Mesenchymal stem cell (in vitro differentiated cells and primary cell): Measurements from ENCODE around the gene RRM2.
A peak's percentile ranks its signal among the peaks of the same experiment; 100 is the strongest.

ENCODE experiments used
- DNase-seq: peaks from one replicate; pipeline ENCODE4 v3.0.0-alpha.2; 2013
- H2AFZ ChIP-seq: one replicate; pipeline ENCODE4 v1.6.1; 2013; ENCODE audit warnings: low read depth, mild to moderate bottlenecking, control low read depth, inconsistent platforms, low read length, moderate library complexity
- H2AK5ac ChIP-seq: 2 replicates; pipeline ENCODE4 v1.6.1; 2013; ENCODE audit warnings: low read length, moderate library complexity, mild to moderate bottlenecking, inconsistent platforms; ENCODE audit not compliant: severe bottlenecking
- H2BK120ac ChIP-seq: one replicate; pipeline ENCODE4 v1.6.1; 2013; ENCODE audit warnings: low read depth, mild to moderate bottlenecking, inconsistent platforms, low read length, moderate library complexity
- H2BK12ac ChIP-seq, 2 experiments: one replicate each; pipeline ENCODE4 v1.6.1; 2013; ENCODE audit warnings: inconsistent platforms in 2 of 2, low read length in 2 of 2, mild to moderate bottlenecking in 2 of 2, moderate library complexity in 2 of 2, control low read depth in 1 of 2
- H2BK15ac ChIP-seq: one replicate; pipeline ENCODE4 v1.6.1; 2013; ENCODE audit warnings: mild to moderate bottlenecking, low read depth, inconsistent platforms; ENCODE audit not compliant: poor library complexity, severe bottlenecking
- H2BK5ac ChIP-seq: 2 replicates; pipeline ENCODE4 v1.6.1; 2013; ENCODE audit warnings: low read depth, mild to moderate bottlenecking, low read length, control low read depth, inconsistent platforms; ENCODE audit not compliant: poor library complexity, severe bottlenecking
- H3K14ac ChIP-seq, 2 experiments: one replicate each; pipeline ENCODE4 v1.6.1; 2013; ENCODE audit warnings: inconsistent platforms in 2 of 2, low read length in 2 of 2, control low read depth in 1 of 2, mild to moderate bottlenecking in 1 of 2, moderate library complexity in 1 of 2
- H3K18ac ChIP-seq, 2 experiments: one replicate each; pipeline ENCODE4 v1.6.1; 2013; ENCODE audit warnings: inconsistent platforms in 2 of 2, low read length in 2 of 2, control low read depth in 1 of 2, low read depth in 1 of 2, mild to moderate bottlenecking in 1 of 2
- H3K23ac ChIP-seq, 2 experiments: one replicate each; pipeline ENCODE4 v1.6.1; 2013; ENCODE audit warnings: inconsistent platforms in 2 of 2, low read length in 2 of 2, mild to moderate bottlenecking in 2 of 2, moderate library complexity in 2 of 2, control low read depth in 1 of 2
- H3K27ac ChIP-seq: 2 replicates; pipeline ENCODE4 v1.5.1; 2013; ENCODE audit warnings: mild to moderate bottlenecking, moderate library complexity, low read length, control low read depth, inconsistent platforms; ENCODE audit not compliant: poor library complexity, severe bottlenecking
- H3K27me3 ChIP-seq, 2 experiments: 2 replicates each; pipeline versions ENCODE4 v1.6.1 to v1.7.0; 2013; ENCODE audit warnings: low read length in 2 of 2, mild to moderate bottlenecking in 2 of 2, moderate library complexity in 2 of 2, control low read depth in 1 of 2, inconsistent platforms in 1 of 2; ENCODE audit not compliant: control insufficient read depth in 1 of 2, insufficient read depth in 1 of 2
- H3K36me3 ChIP-seq, 2 experiments: 2 replicates each; pipeline versions ENCODE4 v1.6.1 to v1.7.0; 2013; ENCODE audit warnings: low read length in 2 of 2, control low read depth in 1 of 2, inconsistent platforms in 1 of 2, low read depth in 1 of 2, mild to moderate bottlenecking in 1 of 2; ENCODE audit not compliant: insufficient read depth in 2 of 2, control insufficient read depth in 1 of 2
- H3K4ac ChIP-seq, 2 experiments: one replicate each; pipeline ENCODE4 v1.6.1; 2013; ENCODE audit warnings: inconsistent platforms in 2 of 2, low read length in 2 of 2, mild to moderate bottlenecking in 2 of 2, moderate library complexity in 2 of 2, control low read depth in 1 of 2, low read depth in 1 of 2
- H3K4me1 ChIP-seq: 2 replicates; pipeline ENCODE4 v1.6.1; 2013; ENCODE audit warnings: low read depth, low read length, control low read depth; ENCODE audit not compliant: control insufficient read depth, insufficient read depth
- H3K4me2 ChIP-seq: 2 replicates; pipeline ENCODE4 v1.6.1; 2013; ENCODE audit warnings: low read length, mild to moderate bottlenecking, inconsistent platforms; ENCODE audit not compliant: poor library complexity, severe bottlenecking
- H3K4me3 ChIP-seq, 2 experiments: 2 replicates each; pipeline versions ENCODE4 v1.5.1 to v1.7.0; 2013; ENCODE audit warnings: low read length in 2 of 2, mild to moderate bottlenecking in 2 of 2, control low read depth in 1 of 2, low read depth in 1 of 2; ENCODE audit not compliant: insufficient read depth in 1 of 2
- H3K79me1 ChIP-seq: replicated peaks from 2 replicates; pipeline ENCODE4 v1.6.1; 2013; ENCODE audit warnings: mild to moderate bottlenecking, control low read depth, low read length, inconsistent platforms; ENCODE audit not compliant: poor library complexity, severe bottlenecking
- H3K9ac ChIP-seq: 2 replicates; pipeline ENCODE4 v1.7.0; 2013; ENCODE audit warnings: mild to moderate bottlenecking, low read length, moderate library complexity
- H3K9me3 ChIP-seq: 2 replicates; pipeline ENCODE4 v1.7.0; 2013; ENCODE audit warnings: mild to moderate bottlenecking, low read length; ENCODE audit not compliant: control insufficient read depth
- H4K8ac ChIP-seq: one replicate; pipeline ENCODE4 v1.6.1; 2013; ENCODE audit warnings: inconsistent platforms, mild to moderate bottlenecking, low read length, moderate library complexity
- H4K91ac ChIP-seq: one replicate; pipeline ENCODE4 v1.6.1; 2013; ENCODE audit warnings: mild to moderate bottlenecking, low read length, inconsistent platforms
- WGBS: methylation state at CpG from one replicate; pipeline ENCODE4 v1.1.7; 2013; ENCODE audit warnings: mixed read lengths; 5-methylcytosine and 5-hydroxymethylcytosine counted together

The RRM2 gene

GRCh38 chr2:10132043-10132575 lies 9.6 kb downstream of the RRM2 start:
- 94% methylated on average over 7 of the region's 7 CpGs for WGBS
- no peak overlapping the region for H2AK5ac ChIP-seq

GRCh38 chr2:10132596-10132995 lies 10.1 kb downstream of the RRM2 start:
- WGBS: 96% methylated on average over 5 of the region's 6 CpGs
- H3K27me3 ChIP-seq: no peaks in the 10 kb centered on the region
- no peak overlapping the region for H4K8ac ChIP-seq
- no peak overlapping the region for H3K14ac ChIP-seq
- H3K4me3 ChIP-seq: no peak overlapping the region
- H3K27ac ChIP-seq: no peak overlapping the region
- H3K9ac ChIP-seq: no peak overlapping the region
- H3K18ac ChIP-seq: no peak overlapping the region
- H2BK120ac ChIP-seq: no peak overlapping the region
- DNase-seq: no peak
- no peak overlapping the region for H4K91ac ChIP-seq
- no peak overlapping the region for H2AK5ac ChIP-seq
- peaks cover 2% of the 10 kb centered on the region for H3K79me1 ChIP-seq
- H2BK5ac ChIP-seq: no peak overlapping the region
- H2AFZ ChIP-seq: no peak overlapping the region
- H3K9me3 ChIP-seq: no peaks in the 10 kb centered on the region
- H3K4ac ChIP-seq: no peak overlapping the region
- H3K4me2 ChIP-seq: no peak overlapping the region
- H3K4me1 ChIP-seq: peaks cover 11% of the 10 kb centered on the region
- no peak overlapping the region for H3K23ac ChIP-seq
- H3K36me3 ChIP-seq: peaks cover 0 to 14% of the 10 kb centered on the region in 2 experiments
- no peak overlapping the region for H2BK15ac ChIP-seq
- no peak overlapping the region for H2BK12ac ChIP-seq

More at GRCh38 chr2:10132043-10132575, 9.6 kb downstream of the RRM2 start:
- no peak overlapping the region for H2BK12ac ChIP-seq
- H3K4me3 ChIP-seq: no peak overlapping the region
- no peak overlapping the region for H3K27ac ChIP-seq
- no peak overlapping the region for H3K4me2 ChIP-seq
- no peak overlapping the region for H4K8ac ChIP-seq
- H2AFZ ChIP-seq: no peak overlapping the region
- H4K91ac ChIP-seq: no peak overlapping the region
- no peak overlapping the region for H3K18ac ChIP-seq
- H3K14ac ChIP-seq: no peak overlapping the region
- H3K9ac ChIP-seq: no peak overlapping the region
- peaks cover 0 to 16% of the 10 kb centered on the region in 2 experiments for H3K36me3 ChIP-seq
- peaks cover 4% of the 10 kb centered on the region for H3K79me1 ChIP-seq
- no peaks in the 10 kb centered on the region for H3K27me3 ChIP-seq
- no peak overlapping the region for H2BK15ac ChIP-seq
- no peaks in the 10 kb centered on the region for H3K9me3 ChIP-seq
- H3K4me1 ChIP-seq: peaks cover 8% of the 10 kb centered on the region
- DNase-seq: no peak
- H3K4ac ChIP-seq: no peak overlapping the region
- no peak overlapping the region for H3K23ac ChIP-seq
- H2BK120ac ChIP-seq: no peak overlapping the region
- no peak overlapping the region for H2BK5ac ChIP-seq

GRCh38 chr2:10132996-10133647 lies 10.6 kb downstream of the RRM2 start:
- no peak overlapping the region for H2AK5ac ChIP-seq
- H3K9me3 ChIP-seq: no peaks in the 10 kb centered on the region
- no peak overlapping the region for H3K14ac ChIP-seq
- no peak overlapping the region for H3K18ac ChIP-seq
- H2BK5ac ChIP-seq: no peak overlapping the region
- peaks cover 11% of the 10 kb centered on the region for H3K4me1 ChIP-seq
- H4K91ac ChIP-seq: no peak overlapping the region
- peaks cover 0 to 14% of the 10 kb centered on the region in 2 experiments for H3K36me3 ChIP-seq
- H4K8ac ChIP-seq: no peak overlapping the region
- H3K4ac ChIP-seq: no peak overlapping the region
- DNase-seq: no peak
- no peak overlapping the region for H3K4me2 ChIP-seq
- H3K27ac ChIP-seq: no peak overlapping the region
- 85% methylated on average over 6 of the region's 6 CpGs for WGBS
- no peak overlapping the region for H3K4me3 ChIP-seq
- H2BK12ac ChIP-seq: no peak overlapping the region
- H3K79me1 ChIP-seq: peaks cover 2% of the 10 kb centered on the region
- H2AFZ ChIP-seq: no peak overlapping the region
- H2BK120ac ChIP-seq: no peak overlapping the region
- no peak overlapping the region for H2BK15ac ChIP-seq
- no peak overlapping the region for H3K9ac ChIP-seq
- H3K27me3 ChIP-seq: no peaks in the 10 kb centered on the region
- H3K23ac ChIP-seq: no peak overlapping the region

- H2BK15ac ChIP-seq: no peak overlapping the region
- H3K23ac ChIP-seq: no peak overlapping the region
- H3K14ac ChIP-seq: no peak overlapping the region
- H2AK5ac ChIP-seq: no peak overlapping the region
- no peaks in the 10 kb centered on the region for H3K36me3 ChIP-seq
- no peak overlapping the region for H3K27ac ChIP-seq
- no peaks in the 10 kb centered on the region for H3K27me3 ChIP-seq
- H2BK12ac ChIP-seq: no peak overlapping the region
- H4K91ac ChIP-seq: no peak overlapping the region
- no peak overlapping the region for H4K8ac ChIP-seq
- peaks cover 11% of the 10 kb centered on the region for H3K4me1 ChIP-seq
- H2BK120ac ChIP-seq: no peak overlapping the region
- no peak overlapping the region for H3K9ac ChIP-seq
- H2BK5ac ChIP-seq: no peak overlapping the region
- 62% methylated on average over 7 of the region's 9 CpGs for WGBS
- no peak overlapping the region for H3K4me2 ChIP-seq
- H3K9me3 ChIP-seq: no peaks in the 10 kb centered on the region
- no peak overlapping the region for H3K18ac ChIP-seq
- peak; percentile 76 for DNase-seq
- no peak overlapping the region for H2AFZ ChIP-seq
- peaks cover 2% of the 10 kb centered on the region for H3K79me1 ChIP-seq
- H3K4me3 ChIP-seq: no peak overlapping the region
- H3K4ac ChIP-seq: no peak overlapping the region
Observed at GRCh38 chr2:10135296-10136089, 13.0 kb downstream of the RRM2 start.
